A673 (cell line): ENCODE results near the gene MTHFSD. TPM values are rescaled to one million over a fixed set of nuclear protein-coding genes. Genes with fewer than 3 reads are reported as not detected.

ENCODE experiments used
- BruUV-seq: library from RNA; stranded (reverse); fragments of 400-500 nt; replicated peaks from 2 replicates; lab custom pipeline; 2021; lab: Mats Ljungman, UMichigan
- CTCF ChIA-PET: fragments of 300-600 bp; sonication (Branson Sonifier 250); formaldehyde crosslinking; loops from one replicate; lab custom pipeline; 2022; ENCODE audit warnings: antibody characterized with exemption; lab: Charles Lee
- POLR2A ChIA-PET: fragments of 300-600 bp; sonication (Branson Sonifier 250); formaldehyde crosslinking; loops from one replicate; lab custom pipeline; 2022; ENCODE audit warnings: antibody characterized with exemption; ENCODE audit not compliant: low non-redundant PET; lab: Charles Lee
- DNase-seq: peaks from one replicate; pipeline ENCODE4 v3.0.0-alpha.2; 2015; ENCODE audit warnings: low spot score
- H3K27ac ChIP-seq: fragments of 200-600 bp; sonication (generic); 2 replicates; pipeline ENCODE4 v1.5.1; 2016; ENCODE audit warnings: mixed run types, low read depth, mild to moderate bottlenecking, mixed read lengths, antibody characterized with exemption, low read length; ENCODE audit not compliant: poor library complexity, severe bottlenecking
- H3K27me3 ChIP-seq: fragments of 200-600 bp; sonication (generic); replicated peaks from 2 replicates; pipeline ENCODE4 v1.6.1; 2017; ENCODE audit warnings: mixed run types, low read depth, mild to moderate bottlenecking, mixed read lengths, antibody characterized with exemption, low read length; ENCODE audit not compliant: insufficient read depth, poor library complexity
- H3K36me3 ChIP-seq: fragments of 200-600 bp; sonication (generic); 2 replicates; pipeline ENCODE4 v1.6.1; 2016; ENCODE audit warnings: mixed run types, mild to moderate bottlenecking, mixed read lengths, antibody characterized with exemption, low read length; ENCODE audit not compliant: insufficient read depth, poor library complexity, severe bottlenecking
- H3K4me1 ChIP-seq: fragments of 200-600 bp; sonication (generic); 2 replicates; pipeline ENCODE4 v1.6.1; 2017; ENCODE audit warnings: mixed run types, mild to moderate bottlenecking, mixed read lengths, antibody characterized with exemption, low read length; ENCODE audit not compliant: insufficient read depth, poor library complexity, severe bottlenecking
- H3K4me3 ChIP-seq: fragments of 200-600 bp; sonication (generic); 2 replicates; pipeline ENCODE4 v1.5.1; 2016; ENCODE audit warnings: low read depth, mixed run types, mild to moderate bottlenecking, mixed read lengths, low read length; ENCODE audit not compliant: poor library complexity, severe bottlenecking
- H3K9me3 ChIP-seq: fragments of 200-600 bp; sonication (generic); 2 replicates; pipeline ENCODE4 v1.6.1; 2016; ENCODE audit warnings: mixed run types, low read depth, mild to moderate bottlenecking, mixed read lengths, antibody characterized with exemption, low read length; ENCODE audit not compliant: poor library complexity, severe bottlenecking
- CTCF ChIP-seq: fragments of 300-800, 200-600 bp; sonication (generic); conservative IDR thresholded peaks from 2 replicates; pipeline ENCODE4 v1.5.1; 2017; ENCODE audit warnings: low read depth, mild to moderate bottlenecking, antibody characterized with exemption, low read length, moderate library complexity, mixed read lengths
- EZH2 ChIP-seq: fragments of 200-600 bp; sonication (generic); IDR thresholded peaks from 2 replicates; pipeline ENCODE4 v1.6.1; 2017; ENCODE audit warnings: borderline replicate concordance, low read depth, mild to moderate bottlenecking, mixed read lengths, antibody characterized with exemption, low read length; ENCODE audit not compliant: poor library complexity, severe bottlenecking
- intact Hi-C: fragments of 100-400 bp; cut with micrococcal nuclease; formaldehyde crosslinking; loops from one replicate; pipeline ENCODE4 v1.10.0; 2022; ENCODE audit not compliant: unreplicated experiment
- total RNA-seq: library from RNA; stranded (reverse); gene quantifications from 2 replicates; pipeline ENCODE4 v1.2.3, GENCODE V29; 2021

The MTHFSD gene
- total RNA-seq, 1 experiment from 2014 or later, result 27.5 TPM

DNA sequence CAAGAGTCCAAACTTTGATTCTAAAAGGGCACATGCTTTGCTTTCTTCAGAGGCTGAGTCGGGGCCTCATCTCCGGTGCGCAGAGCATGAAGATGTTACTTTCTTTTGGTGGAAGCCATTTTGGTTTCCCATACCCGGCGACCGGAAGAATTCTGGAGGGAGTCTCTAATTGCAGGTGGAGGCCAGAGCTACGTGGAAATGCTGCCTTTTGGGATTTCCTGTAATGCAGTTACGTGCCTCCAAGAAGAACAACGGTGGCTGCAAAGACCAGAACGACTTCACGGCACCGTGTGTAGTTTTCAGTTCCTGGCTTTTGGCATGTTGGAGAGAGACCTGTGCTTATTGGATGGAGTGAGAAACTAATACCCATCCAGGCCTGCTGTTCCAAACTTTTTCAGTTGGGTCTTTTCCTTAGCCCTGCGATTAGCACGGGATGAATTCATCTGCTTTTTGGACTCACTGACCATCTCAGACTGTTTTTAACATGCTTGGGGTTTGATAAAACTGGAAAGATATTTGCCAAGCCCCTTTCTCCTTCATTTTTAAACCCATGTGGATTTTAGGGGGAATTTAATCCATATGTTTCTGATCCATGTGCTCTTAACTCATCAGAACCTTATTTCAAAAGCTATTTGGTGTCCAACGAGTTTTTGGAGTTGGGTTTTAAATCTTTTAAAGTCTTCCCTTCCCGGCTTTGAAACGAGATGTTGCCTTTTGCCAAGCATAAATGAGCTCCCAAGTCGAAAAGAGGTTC lies 42.3 kb upstream of the MTHFSD start:
- Histone ChIP-seq H3K4me3 (no peak overlapping the region), H3K27ac (no peak overlapping the region), H3K9me3 (no peaks in the 10 kb centered on the region), H3K36me3 (no peaks in the 10 kb centered on the region), H3K4me1 (no peaks in the 10 kb centered on the region), H3K27me3 (peaks cover 47% of the 10 kb centered on the region)
- no TSS peak for BruUV-seq
- intact Hi-C loops, result no loop called here
- DNase-seq, result no peak
- POLR2A ChIA-PET, result no interaction called here
- CTCF ChIA-PET, result no interaction called here
- no peak for TF ChIP-seq CTCF

DNA sequence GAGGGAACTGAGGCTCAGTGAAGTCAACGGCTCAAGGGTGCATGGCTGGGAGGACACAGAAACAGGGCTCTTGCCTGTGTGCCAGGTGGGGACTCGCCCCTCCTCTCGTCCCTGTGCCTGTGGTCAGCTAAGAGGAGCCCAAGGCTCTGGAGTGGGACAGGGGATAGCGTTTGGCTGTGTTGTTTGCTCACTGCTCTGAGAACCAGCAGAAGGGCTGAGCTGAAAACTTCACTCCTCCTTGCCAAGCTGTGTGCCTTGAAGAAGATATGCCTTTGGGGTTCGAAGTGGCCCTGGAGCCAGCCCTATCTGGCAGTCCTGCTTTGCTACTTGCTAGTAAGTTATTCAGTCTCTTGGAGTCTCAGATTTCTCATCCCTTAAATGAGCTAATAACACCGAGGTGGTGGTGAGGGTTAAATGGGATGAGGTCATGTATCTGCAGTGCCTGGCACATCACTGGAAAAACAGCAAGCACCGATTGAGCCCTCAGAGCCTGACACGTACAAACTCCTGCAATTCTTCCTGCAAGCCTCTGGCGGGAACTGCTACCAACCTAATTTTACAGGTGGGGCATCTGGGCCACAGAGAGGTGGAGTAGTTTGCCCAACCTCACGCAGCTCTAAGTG lies 41.1 kb upstream of the MTHFSD start:
- H3K4me1 ChIP-seq, result no peaks in the 10 kb centered on the region
- H3K27me3 ChIP-seq, result peaks cover 50% of the 10 kb centered on the region
- no peak overlapping the region for H3K4me3 ChIP-seq
- TF ChIP-seq EZH2 (no peak), CTCF (no peak)
- H3K9me3 ChIP-seq, result no peaks in the 10 kb centered on the region
- intact Hi-C loops, result no loop called here
- no TSS peak for BruUV-seq
- no peak for DNase-seq
- H3K36me3 ChIP-seq, result no peaks in the 10 kb centered on the region
- no peak overlapping the region for H3K27ac ChIP-seq
- ChIA-PET POLR2A (no interaction called here), CTCF (no interaction called here)

GRCh38 chr16:86594721-86595120 lies 39.7 kb upstream of the MTHFSD start:
- Histone ChIP-seq H3K27ac (no peak overlapping the region), H3K36me3 (no peaks in the 10 kb centered on the region), H3K4me3 (no peak overlapping the region), H3K9me3 (no peaks in the 10 kb centered on the region), H3K27me3 (peaks cover 61% of the 10 kb centered on the region), H3K4me1 (no peaks in the 10 kb centered on the region)
- TF ChIP-seq CTCF (no peak), EZH2 (no peak)
- intact Hi-C loops, result no loop called here
- no TSS peak for BruUV-seq
- CTCF ChIA-PET, result no interaction called here
- DNase-seq, result no peak
- POLR2A ChIA-PET, result no interaction called here
